ENCODE results near the gene ACKR3.

Gene ACKR3

DNA sequence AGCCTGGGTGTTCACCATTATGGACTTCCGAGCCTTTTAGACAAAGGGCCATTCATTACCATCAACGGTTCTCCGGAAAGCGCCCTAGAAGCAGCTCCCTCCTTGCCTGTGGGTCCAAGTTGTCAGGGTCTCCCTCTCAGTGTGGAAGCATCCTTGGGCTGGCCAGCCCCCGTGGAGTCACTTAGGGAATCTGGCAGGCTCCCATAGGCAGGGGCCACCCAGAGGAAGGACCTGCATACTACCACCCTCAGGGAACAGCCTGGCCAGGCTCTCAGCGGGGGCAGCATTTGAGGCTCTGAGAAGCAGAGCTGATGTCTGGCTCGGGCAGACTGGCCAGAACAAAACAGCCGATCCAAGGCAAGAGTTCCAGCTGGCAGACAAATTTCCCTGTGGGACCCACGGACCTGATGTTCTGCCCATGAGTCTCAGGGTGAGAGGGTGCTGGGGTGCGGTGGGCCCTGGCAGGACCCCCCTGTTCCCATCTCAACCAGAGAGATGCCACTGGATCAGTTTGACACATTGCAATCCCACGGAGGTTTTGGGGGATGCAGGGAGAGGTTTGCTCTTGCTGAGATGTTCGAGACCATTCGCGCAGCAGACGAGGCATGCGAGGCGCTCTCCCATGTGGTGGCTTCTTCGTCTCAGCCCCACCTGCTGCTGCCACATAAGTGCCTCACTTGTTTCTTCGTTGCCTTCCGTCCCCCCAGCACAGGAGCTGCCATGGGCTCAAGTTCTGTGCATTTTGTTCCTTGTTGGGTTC lies 56.9 kb downstream of the ACKR3 start:
- DNase-seq (ENCODE audit: low read depth): no peak
- no peak overlapping the region for H3K4me3 ChIP-seq (ENCODE audit: low read depth, low read length)
- TF ChIP-seq, protein P1, sequence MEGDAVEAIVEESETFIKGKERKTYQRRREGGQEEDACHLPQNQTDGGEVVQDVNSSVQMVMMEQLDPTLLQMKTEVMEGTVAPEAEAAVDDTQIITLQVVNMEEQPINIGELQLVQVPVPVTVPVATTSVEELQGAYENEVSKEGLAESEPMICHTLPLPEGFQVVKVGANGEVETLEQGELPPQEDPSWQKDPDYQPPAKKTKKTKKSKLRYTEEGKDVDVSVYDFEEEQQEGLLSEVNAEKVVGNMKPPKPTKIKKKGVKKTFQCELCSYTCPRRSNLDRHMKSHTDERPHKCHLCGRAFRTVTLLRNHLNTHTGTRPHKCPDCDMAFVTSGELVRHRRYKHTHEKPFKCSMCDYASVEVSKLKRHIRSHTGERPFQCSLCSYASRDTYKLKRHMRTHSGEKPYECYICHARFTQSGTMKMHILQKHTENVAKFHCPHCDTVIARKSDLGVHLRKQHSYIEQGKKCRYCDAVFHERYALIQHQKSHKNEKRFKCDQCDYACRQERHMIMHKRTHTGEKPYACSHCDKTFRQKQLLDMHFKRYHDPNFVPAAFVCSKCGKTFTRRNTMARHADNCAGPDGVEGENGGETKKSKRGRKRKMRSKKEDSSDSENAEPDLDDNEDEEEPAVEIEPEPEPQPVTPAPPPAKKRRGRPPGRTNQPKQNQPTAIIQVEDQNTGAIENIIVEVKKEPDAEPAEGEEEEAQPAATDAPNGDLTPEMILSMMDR (IDR thresholded peaks at IDR 0.05; ENCODE audit: insufficient read depth, low read depth, low read length, missing control alignments): no peak

DNA sequence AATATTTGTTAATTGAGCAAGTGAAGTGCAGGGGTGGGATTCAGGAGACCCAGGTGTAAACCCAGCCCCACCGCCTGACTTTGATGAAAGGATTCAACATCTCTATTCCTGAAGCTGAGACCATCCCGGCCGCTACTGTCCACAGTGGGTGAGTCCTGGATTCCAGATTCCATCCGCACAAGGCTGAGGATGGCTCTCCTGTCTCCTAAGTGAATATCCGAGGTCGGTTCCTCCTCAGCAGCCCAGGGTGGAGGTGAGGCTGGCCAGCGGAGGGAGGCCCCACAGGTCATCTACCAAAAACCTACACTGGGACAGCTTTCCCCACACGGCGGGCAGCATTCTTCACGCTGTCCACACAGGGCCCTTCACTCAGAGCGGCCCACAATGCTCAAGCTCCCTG lies 57.6 kb downstream of the ACKR3 start:
- DNase-seq (ENCODE audit: low read depth): no peak
- TF ChIP-seq, protein P1 (IDR thresholded peaks at IDR 0.05; ENCODE audit: insufficient read depth, low read depth, low read length, missing control alignments): no peak

DNA sequence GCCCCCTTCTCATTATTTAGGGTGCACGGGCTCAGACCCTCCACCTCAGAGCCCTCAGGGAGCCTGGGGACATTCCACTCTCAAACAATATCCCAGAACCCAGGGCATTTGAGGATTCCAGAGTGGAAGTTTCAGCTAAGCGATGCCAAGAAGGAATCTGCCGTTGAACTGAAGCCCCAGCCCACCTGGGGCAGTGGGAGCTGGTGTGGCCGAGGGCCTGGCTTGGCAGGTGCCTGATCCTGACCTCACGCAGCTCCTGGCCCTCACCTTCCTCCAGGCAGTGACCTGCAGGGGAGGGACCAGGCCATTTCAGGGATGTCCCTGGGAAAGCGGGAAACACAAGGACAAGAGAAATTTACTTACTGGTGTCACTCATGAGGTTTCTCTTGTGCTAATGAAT lies 58.2 kb downstream of the ACKR3 start:
- TF ChIP-seq, protein P1 (IDR thresholded peaks at IDR 0.05; ENCODE audit: insufficient read depth, low read depth, low read length, missing control alignments): no peak
- DNase-seq (ENCODE audit: low read depth): no peak
- no peak overlapping the region for H3K4me3 ChIP-seq (ENCODE audit: low read depth, low read length)

More for the DNA sequence above, 57.6 kb downstream of the ACKR3 start:
- no peak overlapping the region for H3K4me3 ChIP-seq (ENCODE audit: low read depth, low read length)

DNA sequence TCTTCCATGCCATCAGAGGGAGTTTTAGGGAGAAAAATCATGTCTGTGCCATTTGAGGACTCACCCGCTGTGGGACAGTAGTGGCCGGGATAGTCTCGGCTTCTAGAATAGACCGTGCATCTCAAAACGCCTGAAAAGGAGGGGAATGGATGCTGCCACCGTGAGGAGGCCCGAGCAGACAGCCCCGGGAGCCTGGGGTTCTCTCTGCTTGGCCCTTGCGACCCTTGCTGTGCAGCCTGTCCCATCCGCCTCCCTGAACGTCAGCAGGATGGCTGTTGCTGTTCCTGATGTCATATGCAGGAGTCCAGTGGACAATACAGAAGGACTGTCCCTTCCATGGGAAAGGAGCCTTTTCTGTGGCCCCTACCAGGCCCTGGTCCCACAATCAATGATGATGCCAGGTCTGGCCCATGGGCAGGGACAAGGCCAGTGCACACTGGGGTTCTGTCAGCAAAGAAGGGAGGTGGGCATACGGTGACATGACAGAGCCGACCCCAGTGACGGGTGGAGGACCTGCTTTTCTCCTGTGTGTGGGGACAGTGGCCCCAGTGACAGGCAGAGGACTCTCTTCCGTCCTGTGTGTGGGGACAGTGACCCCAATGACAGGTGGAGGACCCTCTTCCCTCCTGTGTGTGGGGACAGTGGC lies 58.8 kb downstream of the ACKR3 start:
- DNase-seq (ENCODE audit: low read depth): no peak
- H3K4me3 ChIP-seq (ENCODE audit: low read depth, low read length): no peak overlapping the region
- TF ChIP-seq, protein P1 (IDR thresholded peaks at IDR 0.05; ENCODE audit: insufficient read depth, low read depth, low read length, missing control alignments): no peak

DNA sequence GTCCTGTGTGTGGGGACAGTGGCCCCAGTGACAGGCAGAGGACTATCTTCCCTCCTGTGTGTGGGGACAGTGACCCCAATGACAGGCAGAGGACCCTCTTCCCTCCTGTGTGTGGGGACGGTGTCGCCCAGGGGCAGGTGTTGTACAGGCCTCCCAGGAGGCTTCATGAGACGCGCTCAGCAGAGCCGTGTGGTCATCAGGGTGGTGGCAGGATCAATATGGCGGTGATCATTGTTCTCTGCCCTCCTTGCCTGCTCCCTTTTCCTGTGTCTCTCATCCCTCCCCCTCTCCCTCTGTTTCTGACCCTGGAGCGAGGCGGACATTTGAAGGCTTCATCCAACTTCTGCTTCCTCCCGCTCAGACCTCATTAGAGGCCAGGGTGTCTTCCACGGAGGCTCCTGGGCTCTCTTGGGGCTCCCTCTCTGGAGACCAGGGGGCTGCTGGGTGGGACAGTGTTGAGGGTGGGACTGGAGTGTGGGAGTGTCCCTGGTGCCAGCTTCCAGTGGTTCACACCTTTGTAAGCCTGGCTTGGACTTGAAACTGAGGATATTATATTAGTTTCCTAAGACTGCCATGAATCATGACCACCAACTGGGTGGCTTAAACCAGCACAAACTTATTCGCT lies 59.5 kb downstream of the ACKR3 start:
- no peak overlapping the region for H3K4me3 ChIP-seq (ENCODE audit: low read depth, low read length)
- no peak for DNase-seq (ENCODE audit: low read depth)
- TF ChIP-seq, protein P1 (IDR thresholded peaks at IDR 0.05; ENCODE audit: insufficient read depth, low read depth, low read length, missing control alignments): no peak

DNA sequence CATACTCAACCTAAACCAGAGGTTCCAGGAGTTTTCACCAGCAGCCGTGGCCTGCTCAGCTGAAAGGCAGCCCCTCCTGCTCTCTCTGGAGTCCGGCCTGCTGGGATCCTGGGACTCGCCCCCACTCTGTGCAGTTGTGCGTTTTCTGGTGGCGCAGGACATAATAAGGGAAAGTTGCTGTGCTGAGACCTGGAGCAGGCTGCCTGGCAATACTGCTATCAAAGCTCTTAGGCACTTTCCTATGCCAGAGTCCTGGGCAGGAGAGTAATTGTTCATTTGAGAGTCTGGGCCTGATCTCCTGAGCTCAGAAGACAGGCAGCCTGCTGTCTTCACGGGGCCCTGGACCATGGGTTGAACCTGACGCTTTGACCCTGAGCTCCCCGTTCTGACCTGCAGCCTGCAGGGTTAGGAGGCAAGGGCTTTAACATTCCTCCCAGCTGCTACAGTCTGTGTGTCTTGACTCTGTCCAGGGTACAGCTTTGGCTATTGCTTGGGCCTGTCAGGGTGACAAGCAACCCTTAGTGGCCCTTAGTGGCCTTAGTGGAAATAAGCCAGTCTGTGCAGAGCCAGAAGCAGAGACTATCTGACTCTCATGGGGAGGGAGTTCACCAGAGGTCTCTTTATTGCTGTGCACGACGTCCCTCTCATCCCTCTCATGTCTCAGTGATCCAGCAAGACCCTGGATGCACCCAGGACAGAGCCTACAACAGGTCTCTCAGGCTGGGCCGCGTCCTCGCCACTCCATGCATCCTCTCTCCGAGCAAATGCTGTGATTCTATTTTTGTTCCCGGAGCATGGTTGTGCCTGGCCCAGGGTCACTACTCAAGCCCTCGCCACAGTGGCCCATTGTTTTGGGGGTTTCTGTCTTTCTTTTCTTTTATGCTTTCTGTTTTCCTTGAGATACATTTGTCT lies 60.6 kb downstream of the ACKR3 start:
- no peak for DNase-seq (ENCODE audit: low read depth)
- H3K4me3 ChIP-seq (ENCODE audit: low read depth, low read length): no peak overlapping the region
- TF ChIP-seq, protein P1 (IDR thresholded peaks at IDR 0.05; ENCODE audit: insufficient read depth, low read depth, low read length, missing control alignments): no peak

All from GM12865 (cell line).